Coronary artery (tissue), 2 donors: ENCODE measurements around the gene THBS1.
A peak's percentile ranks its signal among the peaks of the same experiment; 100 is the strongest.

Source experiments
- DNase-seq: peaks from one replicate; pipeline ENCODE4 v3.0.0-alpha.2; 2017; ENCODE audit warnings: low spot score
- H3K27ac ChIP-seq, 2 donors: fragments of 200-600 bp; sonication (generic); one replicate each; pipeline ENCODE4 v1.5.1; 2016 to 2019
- H3K4me3 ChIP-seq: fragments of 200-600 bp; sonication (generic); 2 replicates; pipeline ENCODE4 v1.5.1; 2016; ENCODE audit warnings: mild to moderate bottlenecking, moderate library complexity
- TF ChIP-seq, protein P1 (sequence below): fragments of 200-600 bp; sonication (generic); IDR thresholded peaks from one replicate; pipeline ENCODE4 v1.5.1; 2019; ENCODE audit warnings: antibody characterized with exemption

THBS1 gene

DNA sequence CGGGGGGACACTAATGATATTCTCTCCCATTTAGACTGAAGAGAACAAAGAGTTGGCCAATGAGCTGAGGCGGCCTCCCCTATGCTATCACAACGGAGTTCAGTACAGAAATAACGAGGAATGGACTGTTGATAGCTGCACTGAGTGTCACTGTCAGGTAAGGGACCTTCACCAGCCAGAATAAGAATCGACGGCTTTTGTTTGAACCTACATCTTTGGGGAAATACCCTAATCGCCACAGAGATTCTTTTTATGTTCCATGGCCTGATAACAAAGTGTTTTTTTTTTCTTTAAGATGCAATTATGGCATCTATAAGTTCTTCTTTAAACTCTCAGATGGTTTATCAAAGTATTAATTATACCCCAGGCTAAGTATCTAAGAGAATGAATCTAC, 3.4 kb downstream of the THBS1 start:
- TF ChIP-seq, protein P1, sequence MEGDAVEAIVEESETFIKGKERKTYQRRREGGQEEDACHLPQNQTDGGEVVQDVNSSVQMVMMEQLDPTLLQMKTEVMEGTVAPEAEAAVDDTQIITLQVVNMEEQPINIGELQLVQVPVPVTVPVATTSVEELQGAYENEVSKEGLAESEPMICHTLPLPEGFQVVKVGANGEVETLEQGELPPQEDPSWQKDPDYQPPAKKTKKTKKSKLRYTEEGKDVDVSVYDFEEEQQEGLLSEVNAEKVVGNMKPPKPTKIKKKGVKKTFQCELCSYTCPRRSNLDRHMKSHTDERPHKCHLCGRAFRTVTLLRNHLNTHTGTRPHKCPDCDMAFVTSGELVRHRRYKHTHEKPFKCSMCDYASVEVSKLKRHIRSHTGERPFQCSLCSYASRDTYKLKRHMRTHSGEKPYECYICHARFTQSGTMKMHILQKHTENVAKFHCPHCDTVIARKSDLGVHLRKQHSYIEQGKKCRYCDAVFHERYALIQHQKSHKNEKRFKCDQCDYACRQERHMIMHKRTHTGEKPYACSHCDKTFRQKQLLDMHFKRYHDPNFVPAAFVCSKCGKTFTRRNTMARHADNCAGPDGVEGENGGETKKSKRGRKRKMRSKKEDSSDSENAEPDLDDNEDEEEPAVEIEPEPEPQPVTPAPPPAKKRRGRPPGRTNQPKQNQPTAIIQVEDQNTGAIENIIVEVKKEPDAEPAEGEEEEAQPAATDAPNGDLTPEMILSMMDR = no peak
- DNase-seq = no peak
- Histone ChIP-seq H3K4me3 (peak overlapping the region; percentile 86), H3K27ac (peak overlapping the region in 1 of 2 donors; percentile 98)

DNA sequence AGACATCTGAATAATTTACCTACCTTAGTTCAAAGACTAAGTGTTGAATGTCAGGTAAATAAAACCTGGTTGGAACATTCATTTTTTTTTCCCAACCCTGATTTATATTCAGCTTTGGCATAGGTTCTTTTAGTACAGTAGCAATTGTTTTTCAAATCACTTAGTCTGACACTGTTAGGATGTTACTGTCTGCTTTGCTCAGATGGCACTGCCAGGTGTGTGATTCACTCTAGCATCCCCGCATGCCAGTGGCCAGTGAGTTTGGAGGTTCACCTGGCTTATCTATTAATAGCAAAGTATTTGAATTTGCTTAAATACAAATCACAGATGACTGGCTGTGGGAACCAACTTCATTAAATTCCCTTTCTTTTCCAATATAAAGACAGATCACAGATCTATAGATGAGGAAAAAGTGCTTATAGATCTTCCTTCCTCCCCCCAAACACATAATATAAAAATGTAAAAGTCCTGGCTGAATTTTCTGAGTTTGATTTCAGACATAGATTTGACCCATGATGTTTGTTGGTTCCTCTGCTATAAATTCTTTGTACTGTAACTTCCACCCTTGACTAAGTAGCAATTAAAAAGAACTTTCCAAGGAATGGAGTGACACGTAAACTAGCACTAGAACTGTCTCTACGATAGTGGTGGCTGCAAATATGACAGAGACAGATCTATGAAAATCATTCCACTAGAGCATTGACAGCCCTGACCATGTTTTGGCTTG, 3.9 kb downstream of the THBS1 start:
- DNase-seq = no peak
- TF ChIP-seq, protein P1 = no peak

DNA sequence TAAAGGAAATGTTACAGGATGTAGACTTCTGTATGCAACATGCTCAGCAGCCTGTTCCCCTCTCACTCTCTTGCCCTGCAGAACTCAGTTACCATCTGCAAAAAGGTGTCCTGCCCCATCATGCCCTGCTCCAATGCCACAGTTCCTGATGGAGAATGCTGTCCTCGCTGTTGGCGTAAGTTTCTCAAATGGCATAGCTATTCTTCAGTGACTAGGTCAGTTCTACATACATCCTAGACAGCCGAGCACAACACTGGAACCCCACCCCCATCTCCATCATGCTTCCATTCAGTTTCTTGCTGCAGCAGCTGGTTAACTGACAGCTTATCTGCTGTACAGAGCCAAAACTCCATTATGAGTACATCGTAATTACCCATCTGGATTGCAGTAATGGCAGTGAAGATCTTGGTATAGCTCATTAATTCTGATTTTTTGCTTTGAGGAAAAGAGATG, 4.5 kb downstream of the THBS1 start:
- DNase-seq = no peak
- peak overlapping the region; percentile 86 for H3K4me3 ChIP-seq
- H3K27ac ChIP-seq = peak overlapping the region in 1 of 2 donors; percentile 2
- TF ChIP-seq, protein P1 = no peak

More for the DNA sequence above, 3.9 kb downstream of the THBS1 start:
- Histone ChIP-seq H3K4me3 (peak overlapping the region; percentile 86), H3K27ac (peak overlapping the region in 1 of 2 donors; percentile 2)

DNA sequence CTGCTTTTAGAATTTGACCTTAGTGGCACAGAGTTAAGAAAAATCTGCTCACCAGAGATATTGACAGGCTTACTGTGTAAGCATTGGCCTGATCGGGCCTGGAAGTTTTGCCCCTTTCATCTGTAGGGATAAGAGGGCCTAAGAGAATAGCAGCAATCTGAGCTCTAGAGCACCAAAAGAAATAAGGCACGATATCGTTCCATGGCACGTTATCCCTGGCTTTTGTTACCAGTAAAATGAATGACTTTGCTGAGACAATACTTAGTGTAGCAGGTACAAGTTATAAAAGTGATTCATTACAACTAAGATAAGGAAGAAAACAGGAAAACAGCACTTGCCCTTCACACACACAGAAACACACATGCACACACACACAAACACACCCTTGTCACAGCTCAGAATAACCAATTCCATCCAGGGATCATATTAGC, 5.0 kb downstream of the THBS1 start:
- H3K27ac ChIP-seq = peak overlapping the region in 1 of 2 donors; percentile 54
- DNase-seq = no peak
- TF ChIP-seq, protein P1 = no peak
- peak overlapping the region; percentile 86 for H3K4me3 ChIP-seq

DNA sequence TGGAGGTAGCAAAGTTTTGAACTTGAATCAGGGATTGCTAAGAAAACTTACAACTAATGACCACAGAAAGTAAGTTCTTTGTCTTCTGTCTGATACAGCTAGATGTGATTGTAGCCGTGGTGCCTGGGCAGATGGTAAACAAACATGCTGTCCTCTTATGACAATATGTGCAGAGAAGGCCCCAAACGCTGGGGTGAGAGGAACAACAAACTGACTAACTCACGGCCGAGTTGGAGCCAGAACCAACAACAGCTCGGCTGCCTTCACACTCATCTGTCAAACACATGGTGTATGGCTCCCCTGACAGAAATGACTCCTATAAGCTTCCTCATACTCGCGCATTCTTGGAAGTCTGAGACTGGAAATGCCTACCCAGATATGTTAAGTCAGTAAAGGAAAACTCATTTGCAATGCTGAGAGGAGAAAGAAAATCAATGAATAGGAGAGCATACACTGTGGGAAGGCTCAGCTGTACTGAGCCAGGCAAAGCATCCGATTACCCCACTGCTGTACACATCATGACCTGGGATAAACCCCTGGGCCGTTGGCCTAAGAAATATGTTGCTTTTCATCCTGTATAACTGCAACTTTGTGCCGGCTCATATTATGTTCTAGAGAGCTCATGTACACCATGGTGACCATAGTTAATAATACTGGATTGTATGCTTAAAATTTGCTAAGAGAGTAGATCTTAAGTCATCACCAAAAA, 5.7 kb downstream of the THBS1 start:
- Histone ChIP-seq H3K4me3 (peak overlapping the region; percentile 86), H3K27ac (peak overlapping the region in 1 of 2 donors; percentile 54)
- TF ChIP-seq, protein P1 = no peak
- no peak for DNase-seq

DNA sequence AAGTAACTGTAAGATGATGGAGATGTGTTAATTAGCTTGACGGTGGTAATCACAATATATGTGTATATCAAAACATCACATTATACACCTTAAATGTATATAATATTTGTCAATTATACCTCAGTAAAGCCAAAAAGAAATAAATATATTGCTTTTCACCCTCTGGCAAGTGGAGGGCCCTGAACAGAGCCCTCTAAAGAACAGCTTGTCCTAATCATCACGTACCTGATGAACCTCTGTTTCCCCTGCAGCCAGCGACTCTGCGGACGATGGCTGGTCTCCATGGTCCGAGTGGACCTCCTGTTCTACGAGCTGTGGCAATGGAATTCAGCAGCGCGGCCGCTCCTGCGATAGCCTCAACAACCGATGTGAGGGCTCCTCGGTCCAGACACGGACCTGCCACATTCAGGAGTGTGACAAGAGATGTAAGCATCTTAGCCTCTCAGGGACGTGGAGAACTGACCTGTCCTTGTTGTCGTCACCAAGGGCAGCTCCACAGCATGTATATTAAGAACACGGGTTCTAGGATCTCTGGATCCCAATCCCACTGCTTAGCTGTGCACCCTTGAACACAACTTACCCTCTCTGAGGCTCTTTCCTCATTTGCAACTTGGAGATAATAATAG, 6.3 kb downstream of the THBS1 start:
- no peak for DNase-seq
- Histone ChIP-seq H3K27ac (peak overlapping the region in 1 of 2 donors; percentile 54), H3K4me3 (peak overlapping the region; percentile 26)
- TF ChIP-seq, protein P1 = no peak
